G401 (cell line): ENCODE measurements around the gene NFASC. TPM values are rescaled to one million over a fixed set of nuclear protein-coding genes. Genes with fewer than 3 reads are reported as not detected.

Experiments
- DNase-seq: peaks from one replicate; pipeline ENCODE4 v3.0.0-alpha.2; 2015; ENCODE audit warnings: low spot score
- in situ Hi-C: cut with HindIII; loops from 2 replicates; pipeline ENCODE4 v1.10.0; 2016; ENCODE audit warnings: low sequenced_read_pairs, mixed read lengths
- total RNA-seq: library from RNA; depleted of rRNA; stranded (reverse); fragments of >200 nt; shearing (Covaris generic); gene quantifications from 2 replicates; pipeline ENCODE4 v1.2.3, GENCODE V29; 2014

Gene NFASC
- total RNA-seq, 1 experiment from 2014 or later = not detected

DNA sequence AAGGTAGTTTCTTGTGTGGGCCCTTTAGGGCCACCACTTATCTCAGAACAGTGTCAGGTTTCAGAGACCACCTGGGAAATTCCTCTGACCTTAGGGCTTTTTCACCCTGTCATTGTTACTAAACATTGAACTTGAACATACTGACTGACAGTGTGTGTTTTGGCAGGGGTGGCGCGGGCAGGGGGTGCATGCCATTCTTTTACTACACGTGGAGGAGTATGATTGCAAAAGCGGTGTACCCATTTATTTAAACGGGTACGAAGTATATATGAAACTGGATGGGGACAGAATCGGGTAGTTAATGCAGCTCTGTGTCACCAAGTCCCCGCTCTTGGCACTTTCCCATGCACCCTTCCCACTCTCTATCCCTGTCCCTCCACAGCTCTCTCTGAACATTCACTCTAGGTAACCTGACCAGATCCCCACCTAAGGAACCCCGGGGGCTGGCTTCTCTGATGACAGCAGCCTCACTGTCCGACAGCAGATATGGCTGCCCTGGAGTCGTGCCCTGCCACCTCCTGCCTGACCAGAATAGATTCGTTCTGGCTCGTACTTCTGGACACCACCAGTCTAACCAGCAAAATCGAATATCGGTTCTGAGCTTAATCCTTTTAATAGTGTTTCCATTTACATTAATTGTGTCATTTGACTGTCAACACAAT, 51.3 kb downstream of the NFASC start:
- DNase-seq = peak; percentile 57
- in situ Hi-C loops = no loop called here

GRCh38 chr1:204923201-204923600, 52.5 kb downstream of the NFASC start:
- DNase-seq = peak; percentile 35
- in situ Hi-C loops = no loop called here

DNA sequence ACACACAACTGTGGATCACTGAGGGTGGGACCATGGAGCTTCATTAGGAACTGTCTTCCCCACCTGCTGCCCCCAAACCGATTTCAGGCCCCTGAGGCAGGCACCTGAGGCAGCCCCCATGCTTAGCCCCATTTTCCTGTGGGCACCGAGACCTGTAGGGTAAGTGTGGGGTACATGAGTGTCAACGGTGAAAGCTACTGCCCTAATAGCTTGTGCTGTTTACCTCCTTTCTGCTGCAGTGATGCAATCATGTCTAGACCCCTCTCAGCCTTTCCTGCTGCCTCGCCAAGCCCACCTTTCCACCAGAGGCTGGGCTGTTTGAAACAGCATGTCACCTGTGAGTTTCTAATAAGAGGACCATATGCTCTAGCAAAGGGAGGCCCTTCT, 53.0 kb downstream of the NFASC start:
- in situ Hi-C loops = no loop called here

DNA sequence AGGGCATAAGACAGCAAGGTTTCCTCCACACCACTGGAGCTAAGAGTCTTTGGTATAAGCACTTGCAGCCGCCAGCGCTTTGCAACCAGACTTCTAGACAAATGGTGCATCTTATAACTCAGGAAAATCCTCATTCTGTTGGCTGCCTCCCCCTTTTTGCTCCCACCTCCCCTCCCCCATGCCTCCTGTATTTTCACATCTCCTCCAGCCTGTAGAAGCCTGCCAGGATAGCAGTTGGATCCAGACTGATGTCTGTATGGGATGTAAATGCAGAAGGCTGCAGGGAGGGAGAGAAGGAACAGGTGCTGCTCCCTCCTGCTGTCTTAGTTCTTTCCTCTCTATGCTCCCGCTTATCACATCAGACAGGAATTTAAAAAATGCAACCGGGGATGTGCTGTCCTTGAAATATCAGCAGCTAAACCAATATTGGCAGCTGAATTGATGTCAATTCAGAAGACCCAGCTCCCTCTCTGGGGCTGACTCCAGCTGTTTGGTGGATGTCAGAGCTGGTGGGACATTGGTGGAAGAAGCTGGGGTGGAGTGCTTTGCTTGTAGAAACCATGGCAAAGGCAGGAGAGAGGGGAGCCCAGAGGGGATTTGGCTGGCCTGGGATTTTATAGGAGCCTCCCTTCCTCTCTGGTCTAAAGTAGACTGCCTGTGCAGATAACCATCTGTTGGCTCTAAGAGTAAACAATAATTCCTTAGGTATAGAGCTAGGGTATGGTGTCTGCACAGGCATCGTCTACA, 53.5 kb downstream of the NFASC start:
- peak; percentile 92 for DNase-seq
- in situ Hi-C loops = no loop called here

More for the DNA sequence above, 53.0 kb downstream of the NFASC start:
- DNase-seq = no peak

GRCh38 chr1:204925701-204926100, 55.0 kb downstream of the NFASC start:
- DNase-seq = no peak
- in situ Hi-C loops = no loop called here

DNA sequence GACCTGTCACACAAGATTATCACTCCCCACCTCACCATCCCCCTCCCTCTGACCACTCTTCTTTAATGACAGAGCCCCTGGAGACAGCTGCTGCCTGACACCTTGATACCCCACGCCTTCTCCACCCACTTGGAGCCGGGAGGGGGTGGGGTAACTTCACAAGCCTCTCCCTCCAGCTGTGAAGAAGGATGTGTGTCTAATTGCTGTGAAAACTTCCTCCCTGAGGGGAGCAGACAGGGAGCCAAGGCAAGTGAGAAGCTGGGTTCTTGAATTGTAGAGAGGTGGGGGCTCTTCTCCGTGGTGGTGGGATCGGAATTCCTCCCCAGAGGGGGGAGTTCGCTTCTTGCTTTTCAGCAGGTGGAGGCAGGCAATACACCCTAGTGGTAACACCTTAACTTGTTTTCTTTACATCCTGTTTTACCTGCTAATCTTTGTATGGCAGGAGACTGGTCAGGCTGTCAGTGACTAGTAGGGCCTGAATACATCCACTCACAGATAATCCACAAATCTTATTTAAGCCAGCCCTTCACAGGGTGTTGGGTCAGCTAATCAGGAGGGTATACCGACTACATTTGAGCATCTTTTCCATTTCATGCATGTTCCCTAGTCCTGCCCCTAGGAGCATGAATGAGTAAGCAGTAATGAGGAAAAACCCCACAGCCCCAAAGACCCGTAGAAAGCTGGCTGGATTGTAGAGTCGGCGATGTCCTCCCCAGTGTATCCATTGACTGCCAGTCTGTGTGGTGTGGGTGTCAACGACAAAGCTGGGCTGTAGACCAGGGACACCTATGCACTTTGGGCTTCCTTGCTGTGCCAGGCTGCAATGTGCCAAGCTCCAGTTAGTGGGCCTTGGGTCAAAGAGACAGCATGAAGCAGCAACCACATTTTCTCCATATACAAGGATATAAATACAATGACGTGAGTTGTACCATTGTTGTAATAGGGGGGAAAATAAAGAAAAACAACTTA, 57.3 kb downstream of the NFASC start:
- in situ Hi-C loops = no loop called here
- peak; percentile 26 for DNase-seq

DNA sequence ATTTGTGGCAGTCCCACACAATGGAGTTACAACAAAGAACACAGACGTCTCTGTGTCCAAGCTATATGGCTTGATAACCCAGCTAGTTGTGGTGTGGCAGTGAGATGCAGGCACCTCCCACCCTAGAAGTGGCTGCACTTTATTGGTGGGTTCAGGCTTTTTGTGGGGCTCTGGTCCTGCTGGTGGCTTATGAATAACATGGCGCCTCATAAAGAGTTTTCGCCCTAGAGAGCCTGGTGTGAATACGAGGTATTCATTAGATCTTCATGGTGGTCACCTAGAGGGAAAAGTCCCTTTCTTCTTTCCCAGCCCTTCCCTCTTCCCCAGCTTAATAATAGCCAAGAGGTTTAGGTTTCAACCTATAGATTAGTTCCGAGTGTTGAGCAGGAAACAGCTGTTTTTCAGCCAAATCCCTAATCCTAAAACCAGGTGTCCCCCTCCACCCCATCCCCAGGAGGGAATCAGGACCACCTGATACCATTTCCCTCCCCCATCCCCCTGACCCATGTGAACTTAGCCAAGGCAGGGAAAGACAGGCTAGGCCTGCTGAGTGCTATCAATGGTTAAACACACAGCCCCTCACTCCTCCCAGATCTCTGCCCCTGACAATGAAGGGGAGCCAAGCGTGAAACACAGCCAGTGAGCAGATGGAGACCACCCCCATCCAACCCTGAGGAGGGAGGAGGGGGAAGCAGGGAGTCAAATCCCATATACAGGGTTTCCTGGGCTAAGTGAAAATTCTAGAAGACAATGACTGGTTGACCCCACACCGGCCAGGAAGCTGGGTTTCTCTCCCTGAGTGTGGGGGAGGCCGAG, 58.2 kb downstream of the NFASC start:
- in situ Hi-C loops = no loop called here
- DNase-seq = no peak

GRCh38 chr1:204929487-204930154, 59.0 kb downstream of the NFASC start:
- peak; percentile 83 for DNase-seq
- in situ Hi-C loops = no loop called here

- in situ Hi-C loops = no loop called here
- no peak for DNase-seq
Observed at GRCh38 chr1:204930155-204930523, 59.5 kb downstream of the NFASC start.

GRCh38 chr1:204931313-204931712, 60.7 kb downstream of the NFASC start:
- no peak for DNase-seq
- in situ Hi-C loops = no loop called here

GRCh38 chr1:204931768-204932572, 61.3 kb downstream of the NFASC start:
- in situ Hi-C loops = no loop called here
- DNase-seq = no peak

DNA sequence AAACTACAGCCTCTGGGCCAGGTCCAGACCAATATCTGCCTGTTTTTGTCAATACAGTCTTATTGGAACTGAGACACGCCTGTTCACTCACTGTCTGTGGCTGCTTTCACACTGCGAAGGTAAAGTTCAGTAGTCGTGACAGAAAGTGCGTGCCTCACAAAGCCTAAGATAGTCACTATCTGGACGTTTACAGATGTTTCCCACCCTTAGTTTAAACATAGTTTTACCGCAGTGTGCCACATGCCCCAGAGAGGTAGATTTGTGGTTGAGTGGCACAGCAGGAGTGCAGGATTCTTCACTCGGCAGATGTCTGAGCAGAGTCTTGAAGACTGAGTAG, 61.9 kb downstream of the NFASC start:
- in situ Hi-C loops = no loop called here

GRCh38 chr1:204935155-204935554, 64.5 kb downstream of the NFASC start:
- DNase-seq = no peak
- in situ Hi-C loops = no loop called here

More for the DNA sequence above, 61.9 kb downstream of the NFASC start:
- no peak for DNase-seq

DNA sequence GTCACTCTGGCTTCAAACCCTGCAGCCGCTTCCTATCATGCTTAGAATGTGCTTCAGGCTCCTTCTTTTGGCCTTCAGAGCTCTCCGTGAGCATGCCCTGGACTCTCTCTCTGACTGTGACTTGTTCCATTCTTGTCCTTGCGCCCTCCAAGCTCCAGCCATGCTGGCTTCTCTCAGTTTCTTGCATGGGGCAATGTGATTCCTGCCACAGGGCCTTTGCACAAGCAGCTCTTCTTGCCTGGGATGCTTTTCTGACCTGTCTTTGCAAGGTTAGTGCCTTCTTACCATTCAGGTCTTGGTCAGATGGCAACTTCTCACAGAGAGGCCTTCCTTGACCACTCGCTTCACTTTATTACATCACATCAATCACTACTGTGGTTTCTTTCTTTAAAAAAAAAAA, 66.1 kb downstream of the NFASC start:
- in situ Hi-C loops = no loop called here
- DNase-seq = no peak

DNA sequence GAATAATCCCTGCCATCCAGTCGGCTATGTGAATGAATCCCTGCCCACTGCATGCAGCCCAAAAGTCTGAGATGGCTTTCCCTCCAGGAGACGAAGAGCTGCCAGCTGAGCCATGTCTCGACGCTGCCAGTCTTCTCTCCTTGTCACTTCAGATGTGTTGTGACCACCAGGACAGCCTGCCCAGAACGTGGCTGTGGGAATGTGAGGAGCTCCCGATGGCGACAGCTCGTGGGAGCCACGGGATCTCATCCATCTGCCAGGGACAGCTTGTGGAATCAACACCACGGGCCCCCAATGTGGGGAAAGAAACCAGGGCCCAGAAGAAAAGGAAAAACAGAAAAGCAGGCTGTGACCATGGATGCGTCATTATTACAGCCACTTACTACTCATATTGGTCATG, 67.2 kb downstream of the NFASC start:
- DNase-seq = peak; percentile 77
- in situ Hi-C loops = no loop called here

- in situ Hi-C loops = no loop called here
- DNase-seq = no peak
Observed at GRCh38 chr1:204940591-204940990, 69.9 kb downstream of the NFASC start.

GRCh38 chr1:204941421-204942338, 71.0 kb downstream of the NFASC start:
- in situ Hi-C loops = no loop called here
- peak; percentile 88 for DNase-seq
